Eye (tissue), 1 donor: ENCODE data around the gene RGPD8.
"Not testable (repeated sequence)": the region's sequence is repeated elsewhere in the genome, so short reads cannot be mapped to it uniquely, and the experiment has no call there.

Experiments
- DNase-seq: peaks from one replicate; pipeline ENCODE4 v3.0.0-alpha.2; 2015

Gene RGPD8

GRCh38 chr2:112434890-112435715, 1.7 kb upstream of the RGPD8 start:
- not testable (repeated sequence) for DNase-seq

GRCh38 chr2:112433932-112434730, 686 bp upstream of the RGPD8 start:
- no peak for DNase-seq

GRCh38 chr2:112432735-112433479, 538 bp downstream of the RGPD8 start:
- not testable (repeated sequence) for DNase-seq

- DNase-seq = not testable (repeated sequence)
Measured at GRCh38 chr2:112432390-112432734, 1.1 kb downstream of the RGPD8 start.

GRCh38 chr2:112431587-112432295, 1.7 kb downstream of the RGPD8 start:
- DNase-seq = not testable (repeated sequence)

GRCh38 chr2:112424553-112424952, 8.9 kb downstream of the RGPD8 start:
- DNase-seq = not testable (repeated sequence)

- DNase-seq = not testable (repeated sequence)
Measured at GRCh38 chr2:112416860-112417259, 16.6 kb downstream of the RGPD8 start.

GRCh38 chr2:112360055-112360454, 73.4 kb downstream of the RGPD8 start:
- DNase-seq = not testable (repeated sequence)

- not testable (repeated sequence) for DNase-seq
Measured at GRCh38 chr2:112354335-112354734, 79.1 kb downstream of the RGPD8 start.

GRCh38 chr2:112352809-112353603, 80.4 kb downstream of the RGPD8 start:
- not testable (repeated sequence) for DNase-seq

GRCh38 chr2:112352292-112352691, 81.2 kb downstream of the RGPD8 start:
- not testable (repeated sequence) for DNase-seq

GRCh38 chr2:112345030-112346027, 88.1 kb downstream of the RGPD8 start:
- no peak for DNase-seq

GRCh38 chr2:112343827-112344585, 89.4 kb downstream of the RGPD8 start:
- DNase-seq = no peak

GRCh38 chr2:112342067-112342550, 91.3 kb downstream of the RGPD8 start:
- no peak for DNase-seq

GRCh38 chr2:112340475-112341267, 92.8 kb downstream of the RGPD8 start:
- no peak for DNase-seq

- DNase-seq = no peak
Measured at GRCh38 chr2:112339986-112340385, 93.5 kb downstream of the RGPD8 start.

GRCh38 chr2:112335600-112335999, 97.8 kb downstream of the RGPD8 start:
- no peak for DNase-seq

- DNase-seq = no peak
Measured at GRCh38 chr2:112332123-112332696, 101.2 kb downstream of the RGPD8 start.
